GM12874 (cell line): Measurements from ENCODE around the gene EPB41L4A.

Experiments
- CTCF ChIP-seq: IDR thresholded peaks from 2 replicates; pipeline ENCODE4 v1.5.1; 2011; ENCODE audit warnings: low read depth, mild to moderate bottlenecking, control low read depth, low read length, moderate library complexity; ENCODE audit not compliant: insufficient read depth

Gene EPB41L4A

GRCh38 chr5:112183103-112183711 lies 235.9 kb downstream of the EPB41L4A start:
- TF ChIP-seq CTCF: no peak

GRCh38 chr5:112179290-112179689 lies 239.8 kb downstream of the EPB41L4A start:
- TF ChIP-seq CTCF: no peak

- peak; percentile 44; the same call in 1 of the 2 replicates for TF ChIP-seq CTCF
Measured at GRCh38 chr5:112174959-112175594, 244.0 kb downstream of the EPB41L4A start.

GRCh38 chr5:112165897-112166737 lies 253.0 kb downstream of the EPB41L4A start:
- TF ChIP-seq CTCF: no peak

- no peak for TF ChIP-seq CTCF
Measured at GRCh38 chr5:112165399-112165798, 253.7 kb downstream of the EPB41L4A start.

GRCh38 chr5:112163435-112163834 lies 255.6 kb downstream of the EPB41L4A start:
- TF ChIP-seq CTCF: no peak

- TF ChIP-seq CTCF: no peak
Measured at GRCh38 chr5:112161392-112161748, 257.7 kb downstream of the EPB41L4A start.
